C4-2B (cell line): ENCODE measurements around the gene CIDEB.

ENCODE experiments used
- ZFX ChIP-seq: fragments of 450-650 bp; IDR thresholded peaks from 2 replicates; pipeline ENCODE4 v1.6.1; 2017
- TF ChIP-seq, protein P1 (sequence below): fragments of 450-650 bp; conservative IDR thresholded peaks from 2 replicates; pipeline ENCODE4 v1.5.1; 2017; ENCODE audit warnings: mild to moderate bottlenecking

- TF ChIP-seq, protein P1, sequence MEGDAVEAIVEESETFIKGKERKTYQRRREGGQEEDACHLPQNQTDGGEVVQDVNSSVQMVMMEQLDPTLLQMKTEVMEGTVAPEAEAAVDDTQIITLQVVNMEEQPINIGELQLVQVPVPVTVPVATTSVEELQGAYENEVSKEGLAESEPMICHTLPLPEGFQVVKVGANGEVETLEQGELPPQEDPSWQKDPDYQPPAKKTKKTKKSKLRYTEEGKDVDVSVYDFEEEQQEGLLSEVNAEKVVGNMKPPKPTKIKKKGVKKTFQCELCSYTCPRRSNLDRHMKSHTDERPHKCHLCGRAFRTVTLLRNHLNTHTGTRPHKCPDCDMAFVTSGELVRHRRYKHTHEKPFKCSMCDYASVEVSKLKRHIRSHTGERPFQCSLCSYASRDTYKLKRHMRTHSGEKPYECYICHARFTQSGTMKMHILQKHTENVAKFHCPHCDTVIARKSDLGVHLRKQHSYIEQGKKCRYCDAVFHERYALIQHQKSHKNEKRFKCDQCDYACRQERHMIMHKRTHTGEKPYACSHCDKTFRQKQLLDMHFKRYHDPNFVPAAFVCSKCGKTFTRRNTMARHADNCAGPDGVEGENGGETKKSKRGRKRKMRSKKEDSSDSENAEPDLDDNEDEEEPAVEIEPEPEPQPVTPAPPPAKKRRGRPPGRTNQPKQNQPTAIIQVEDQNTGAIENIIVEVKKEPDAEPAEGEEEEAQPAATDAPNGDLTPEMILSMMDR: no peak
- no peak for TF ChIP-seq ZFX
These were observed 31.1 kb upstream of the CIDEB start for GRCh38 chr14:24338843-24339242.
